ENCODE measurements around the gene STAG1.
"Not testable (repeated sequence)": the region's sequence is repeated elsewhere in the genome, so short reads cannot be mapped to it uniquely, and the experiment has no call there.

DNA sequence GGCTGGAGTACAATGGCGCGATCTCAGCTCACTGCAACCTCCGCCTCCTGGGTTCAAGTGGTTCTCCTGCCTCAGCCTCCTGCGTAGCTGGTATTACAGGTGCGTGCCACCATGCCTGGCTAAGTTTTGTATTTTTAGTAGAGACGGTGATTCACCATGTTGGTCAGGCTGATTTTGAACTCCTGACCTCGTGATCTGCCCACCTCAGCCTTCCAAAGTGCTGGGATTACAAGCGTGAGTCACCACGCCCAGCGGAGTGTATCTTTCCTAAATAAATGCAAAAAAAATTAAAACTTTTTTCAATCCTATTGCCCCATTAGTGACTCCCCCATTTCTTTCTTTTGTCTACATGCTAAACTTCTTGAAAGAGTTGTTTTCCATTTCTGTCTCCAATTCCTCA is 49.0 kb upstream of the STAG1 start:
- TF ChIP-seq, protein P1, sequence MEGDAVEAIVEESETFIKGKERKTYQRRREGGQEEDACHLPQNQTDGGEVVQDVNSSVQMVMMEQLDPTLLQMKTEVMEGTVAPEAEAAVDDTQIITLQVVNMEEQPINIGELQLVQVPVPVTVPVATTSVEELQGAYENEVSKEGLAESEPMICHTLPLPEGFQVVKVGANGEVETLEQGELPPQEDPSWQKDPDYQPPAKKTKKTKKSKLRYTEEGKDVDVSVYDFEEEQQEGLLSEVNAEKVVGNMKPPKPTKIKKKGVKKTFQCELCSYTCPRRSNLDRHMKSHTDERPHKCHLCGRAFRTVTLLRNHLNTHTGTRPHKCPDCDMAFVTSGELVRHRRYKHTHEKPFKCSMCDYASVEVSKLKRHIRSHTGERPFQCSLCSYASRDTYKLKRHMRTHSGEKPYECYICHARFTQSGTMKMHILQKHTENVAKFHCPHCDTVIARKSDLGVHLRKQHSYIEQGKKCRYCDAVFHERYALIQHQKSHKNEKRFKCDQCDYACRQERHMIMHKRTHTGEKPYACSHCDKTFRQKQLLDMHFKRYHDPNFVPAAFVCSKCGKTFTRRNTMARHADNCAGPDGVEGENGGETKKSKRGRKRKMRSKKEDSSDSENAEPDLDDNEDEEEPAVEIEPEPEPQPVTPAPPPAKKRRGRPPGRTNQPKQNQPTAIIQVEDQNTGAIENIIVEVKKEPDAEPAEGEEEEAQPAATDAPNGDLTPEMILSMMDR (conservative IDR thresholded peaks at IDR 0.05 in 1 of 2, IDR thresholded peaks at IDR 0.05 in 1 of 2; ENCODE audit: extremely low read depth in 1 of 2, insufficient read depth in 1 of 2, low read depth in 1 of 2, low read length in 2 of 2) = not testable (repeated sequence)
- TF ChIP-seq EZH2 (IDR thresholded peaks at IDR 0.05; ENCODE audit: borderline replicate concordance, low read length) = not testable (repeated sequence)

Measured in mammary epithelial cell (primary cell).